ENCODE measurements around the gene FREY1.

Gene FREY1

GRCh38 chr11:45879803-45880686, 27.0 kb downstream of the FREY1 start:
- DNase-seq (ENCODE audit: extremely low spot score, insufficient read length, low read depth) (no peak), FAIRE-seq (no peak)

DNA sequence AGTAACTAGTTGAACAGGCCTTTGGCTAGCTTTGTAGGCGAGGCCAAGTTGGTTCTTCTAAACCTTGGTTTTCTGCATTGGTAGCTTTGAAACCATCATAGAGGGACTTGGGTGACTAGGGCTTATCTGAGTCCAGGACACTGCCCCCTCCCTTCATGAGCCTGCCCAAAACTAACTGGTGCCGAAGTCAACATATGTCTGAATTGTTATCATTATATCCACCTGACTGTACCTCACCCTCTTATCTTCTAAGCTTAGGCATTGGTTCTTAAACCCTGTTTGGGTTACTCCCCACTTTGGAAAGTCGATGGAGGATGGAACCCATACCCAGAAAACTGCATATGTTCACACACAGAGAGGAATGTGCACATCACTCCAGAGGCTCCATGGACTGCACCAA, 29.2 kb downstream of the FREY1 start:
- DNase-seq (ENCODE audit: extremely low spot score, insufficient read length, low read depth) (no peak), FAIRE-seq (no peak)

GRCh38 chr11:45877221-45877620, 29.9 kb downstream of the FREY1 start:
- DNase-seq (ENCODE audit: extremely low spot score, insufficient read length, low read depth) (no peak), FAIRE-seq (no peak)

- DNase-seq (ENCODE audit: extremely low spot score, insufficient read length, low read depth) (no peak), FAIRE-seq (no peak)
Observed at GRCh38 chr11:45876401-45876800, 30.7 kb downstream of the FREY1 start.

DNA sequence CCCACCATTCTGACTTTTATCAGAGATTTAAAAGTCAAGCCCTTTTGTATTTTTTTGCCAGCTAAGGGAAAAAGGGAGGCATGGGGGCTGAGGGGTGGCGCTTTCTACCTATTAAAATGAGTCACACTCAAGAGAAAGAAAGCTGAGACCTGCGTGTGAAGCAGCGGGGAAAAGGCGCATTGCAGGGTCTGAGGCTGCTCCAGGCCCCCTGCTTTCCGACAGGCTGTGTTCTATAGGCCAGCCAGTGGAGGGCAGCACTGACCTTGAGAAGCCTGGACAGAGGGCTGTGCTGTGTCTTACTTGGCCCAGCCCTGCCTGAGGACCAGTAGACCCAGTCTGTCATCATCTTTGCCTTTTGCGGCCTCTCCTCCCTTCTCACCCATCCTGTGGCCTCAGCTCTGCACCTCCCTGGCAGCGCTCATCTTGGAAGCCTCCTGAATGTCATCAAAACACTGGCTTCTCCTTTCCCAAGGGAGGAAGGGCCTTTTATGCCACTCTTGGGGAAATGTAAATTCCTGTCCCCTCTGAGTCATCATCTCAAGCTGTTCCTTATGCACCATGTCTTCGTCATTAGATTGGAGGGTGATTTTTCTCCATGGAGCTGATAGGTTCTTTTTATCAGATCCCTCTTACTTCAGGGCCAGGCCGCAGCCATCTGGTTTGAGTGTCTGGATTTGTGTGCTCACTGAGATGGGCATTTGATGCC, 34.3 kb downstream of the FREY1 start:
- no peak for DNase-seq (ENCODE audit: extremely low spot score, insufficient read length, low read depth)
- no peak for FAIRE-seq

DNA sequence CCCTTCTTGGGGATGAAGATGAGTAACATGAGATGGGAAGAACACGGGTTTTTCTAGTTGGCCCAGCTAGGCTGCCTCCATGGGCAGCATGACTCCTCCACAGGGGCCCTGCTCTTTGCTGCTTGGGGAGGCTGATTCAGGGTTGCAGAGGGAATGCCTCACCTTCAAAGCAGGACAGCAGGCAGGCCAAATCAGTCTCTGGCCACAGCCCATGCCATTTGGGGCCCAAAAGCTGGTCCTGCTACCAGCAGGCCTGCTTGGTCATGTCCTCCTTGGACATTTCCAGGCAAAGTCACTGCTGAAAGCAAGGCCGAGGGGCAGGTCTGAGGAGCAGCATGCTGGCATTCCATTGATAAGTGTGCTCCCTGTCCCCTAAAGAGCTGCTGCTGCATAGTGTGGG, 35.4 kb downstream of the FREY1 start:
- FAIRE-seq (no peak), DNase-seq (ENCODE audit: extremely low spot score, insufficient read length, low read depth) (no peak)

DNA sequence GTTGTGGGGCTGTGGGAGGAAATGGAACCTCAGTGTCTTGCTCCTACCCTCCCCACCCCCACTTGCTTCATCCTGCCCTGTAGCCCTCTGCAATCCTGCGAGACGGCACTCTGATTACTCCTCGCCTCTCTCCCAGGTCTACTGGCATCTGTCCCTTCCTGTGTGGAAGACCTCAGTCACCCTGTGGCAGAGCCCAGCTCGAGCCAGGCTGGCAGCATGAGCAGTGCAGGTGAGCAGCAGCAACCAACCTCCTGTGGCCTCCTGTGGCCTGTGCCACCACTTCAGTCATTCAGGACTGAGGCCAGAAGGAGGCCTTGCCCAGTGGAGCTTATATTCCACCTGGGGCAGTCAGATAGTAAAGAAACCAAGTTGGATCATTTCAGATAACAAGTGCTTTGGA, 36.4 kb downstream of the FREY1 start:
- FAIRE-seq (no peak), DNase-seq (ENCODE audit: extremely low spot score, insufficient read length, low read depth) (no peak)

DNA sequence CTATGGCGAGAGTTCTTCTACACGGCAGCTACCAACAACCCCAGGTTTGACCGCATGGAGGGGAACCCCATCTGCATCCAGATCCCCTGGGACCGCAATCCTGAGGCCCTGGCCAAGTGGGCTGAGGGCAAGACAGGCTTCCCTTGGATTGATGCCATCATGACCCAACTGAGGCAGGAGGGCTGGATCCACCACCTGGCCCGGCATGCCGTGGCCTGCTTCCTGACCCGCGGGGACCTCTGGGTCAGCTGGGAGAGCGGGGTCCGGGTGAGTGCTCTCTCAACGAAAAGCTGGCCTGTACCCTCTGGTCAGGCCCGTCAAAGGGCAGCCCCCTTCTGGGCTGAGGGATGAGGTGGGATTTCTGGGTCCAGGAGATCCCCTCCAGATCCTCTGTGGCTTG, 37.5 kb downstream of the FREY1 start:
- no peak for FAIRE-seq
- no peak for DNase-seq (ENCODE audit: extremely low spot score, insufficient read length, low read depth)

GRCh38 chr11:45864041-45864440, 43.0 kb downstream of the FREY1 start:
- FAIRE-seq: no peak
- no peak for DNase-seq (ENCODE audit: extremely low spot score, insufficient read length, low read depth)

- no peak for DNase-seq (ENCODE audit: extremely low spot score, insufficient read length, low read depth)
- FAIRE-seq: no peak
Observed at GRCh38 chr11:45860764-45861510, 46.1 kb downstream of the FREY1 start.

- FAIRE-seq: no peak
- DNase-seq (ENCODE audit: extremely low spot score, insufficient read length, low read depth): no peak
Observed at GRCh38 chr11:45860348-45860747, 46.7 kb downstream of the FREY1 start.

- DNase-seq (ENCODE audit: extremely low spot score, insufficient read length, low read depth) (no peak), FAIRE-seq (no peak)
Observed at GRCh38 chr11:45859661-45860140, 47.4 kb downstream of the FREY1 start.

GRCh38 chr11:45858751-45859398, 48.2 kb downstream of the FREY1 start:
- FAIRE-seq (no peak), DNase-seq (ENCODE audit: extremely low spot score, insufficient read length, low read depth) (no peak)

DNA sequence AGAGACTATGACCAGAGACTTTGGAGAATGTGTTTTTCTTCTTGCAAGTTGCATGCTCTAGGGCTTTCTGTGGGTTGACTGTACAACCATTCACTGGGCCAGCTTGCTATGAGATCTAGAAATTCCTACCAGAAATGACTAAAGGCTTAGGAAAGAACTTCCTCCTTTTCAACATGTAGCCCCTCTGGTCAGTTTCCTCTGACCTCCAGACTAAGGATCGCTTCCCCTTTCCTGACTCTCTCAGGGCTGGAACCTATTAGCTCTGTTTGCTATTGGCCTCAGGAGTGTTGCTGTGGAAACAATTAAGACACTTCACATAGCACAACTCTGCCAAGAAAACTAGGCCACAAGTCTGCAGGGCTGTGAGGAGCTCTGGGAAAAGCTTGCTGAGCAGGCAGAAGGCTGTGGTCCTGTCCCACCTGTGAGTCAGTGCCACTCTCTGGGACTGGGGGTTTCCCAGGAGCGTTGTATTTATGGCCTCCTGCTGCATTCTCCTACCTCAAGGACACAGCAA, 49.1 kb downstream of the FREY1 start:
- DNase-seq (ENCODE audit: extremely low spot score, insufficient read length, low read depth) (no peak), FAIRE-seq (no peak)
